SKM-1 treated with dmso at 0.1 percent for 144 hours (cell line): ENCODE results near the gene KRT72.
A peak's percentile ranks its signal among the peaks of the same experiment; 100 is the strongest.

Experiments used
- DNase-seq: peaks from one replicate; lab custom pipeline; 2025; ENCODE audit not compliant: unreplicated experiment; lab: John Stamatoyannopoulos, UW

KRT72 gene

GRCh38 chr12:52600941-52601481 is at the start of gene KRT72:
TSS of gene KRT72 (minus strand) at chr12:52601463. CDS start at chr12:52601452, 11 bp downstream.
- no peak for DNase-seq

- DNase-seq: no peak
Observed at GRCh38 chr12:52650520-52651081, 49.3 kb upstream of the KRT72 start.

- no peak for DNase-seq
Observed at GRCh38 chr12:52649066-52649465, 47.8 kb upstream of the KRT72 start.

- no peak for DNase-seq
Observed at GRCh38 chr12:52648012-52648550, 46.8 kb upstream of the KRT72 start.

- DNase-seq: no peak
Observed at GRCh38 chr12:52647601-52648000, 46.3 kb upstream of the KRT72 start.

- no peak for DNase-seq
Observed at GRCh38 chr12:52646613-52647012, 45.4 kb upstream of the KRT72 start.

GRCh38 chr12:52645982-52646381 is 44.7 kb upstream of the KRT72 start:
- DNase-seq: no peak

- no peak for DNase-seq
Observed at GRCh38 chr12:52645120-52645761, 44.0 kb upstream of the KRT72 start.

GRCh38 chr12:52644078-52644415 is 42.8 kb upstream of the KRT72 start:
- no peak for DNase-seq

- no peak for DNase-seq
Observed at GRCh38 chr12:52643233-52644077, 42.2 kb upstream of the KRT72 start.

- DNase-seq: no peak
Observed at GRCh38 chr12:52641468-52641867, 40.2 kb upstream of the KRT72 start.

- no peak for DNase-seq
Observed at GRCh38 chr12:52637299-52637698, 36.0 kb upstream of the KRT72 start.

- no peak for DNase-seq
Observed at GRCh38 chr12:52636592-52637258, 35.5 kb upstream of the KRT72 start.

- DNase-seq: no peak
Observed at GRCh38 chr12:52636189-52636588, 34.9 kb upstream of the KRT72 start.

- DNase-seq: no peak
Observed at GRCh38 chr12:52634266-52635056, 33.2 kb upstream of the KRT72 start.

- DNase-seq: peak; percentile 7
Observed at GRCh38 chr12:52633383-52633782, 32.1 kb upstream of the KRT72 start.

GRCh38 chr12:52632656-52633055 is 31.4 kb upstream of the KRT72 start:
- no peak for DNase-seq

- DNase-seq: no peak
Observed at GRCh38 chr12:52631676-52632459, 30.6 kb upstream of the KRT72 start.

GRCh38 chr12:52631264-52631663 is 30.0 kb upstream of the KRT72 start:
- no peak for DNase-seq
